Hepatocyte (in vitro differentiated cells): ENCODE data around the gene TOMM22.

Experiments used
- CTCF ChIP-seq: fragments of 200-600 bp; sonication (generic); IDR thresholded peaks from 2 replicates; pipeline ENCODE4 v1.5.1; 2016; ENCODE audit warnings: antibody characterized with exemption, mild to moderate bottlenecking; ENCODE audit not compliant: poor library complexity
- EZH2 ChIP-seq: fragments of 200-600 bp; sonication (generic); IDR thresholded peaks from 2 replicates; pipeline ENCODE4 v1.6.1; 2016; ENCODE audit warnings: antibody characterized with exemption, mild to moderate bottlenecking, borderline replicate concordance

DNA sequence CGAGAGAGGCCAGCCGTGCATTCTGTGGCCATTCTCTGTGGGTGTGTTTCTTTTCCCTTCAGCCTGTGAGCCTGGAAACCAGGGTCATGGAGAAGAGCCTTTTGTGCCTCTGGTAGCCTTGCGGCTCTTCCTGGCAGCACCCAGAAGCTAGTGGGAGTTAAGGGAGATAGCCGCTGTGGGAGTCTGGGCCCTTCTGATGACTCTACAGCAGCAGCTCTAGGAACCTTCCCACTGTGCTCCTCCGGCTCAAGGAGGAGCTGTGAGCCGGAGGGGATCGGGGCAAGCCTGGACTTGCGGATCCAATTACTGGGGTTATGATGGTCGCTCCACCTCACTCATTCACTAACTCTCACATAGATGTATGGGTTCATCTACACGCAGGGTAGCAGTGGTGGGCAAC lies 34.5 kb downstream of the TOMM22 start:
- TF ChIP-seq EZH2 (no peak), CTCF (no peak)
